NCI-H2196 (cell line): ENCODE results near the gene UGP2.
"Not testable (repeated sequence)": the region's sequence is repeated elsewhere in the genome, so short reads cannot be mapped to it uniquely, and the experiment has no call there.

Experiments
- DNase-seq: peaks from one replicate; lab custom pipeline; 2025; ENCODE audit not compliant: unreplicated experiment; lab: John Stamatoyannopoulos, UW

Gene UGP2

GRCh38 chr2:63890678-63891077 is 49.0 kb downstream of the UGP2 start:
- no peak for DNase-seq

- no peak for DNase-seq
Observed at GRCh38 chr2:63891488-63892030, 49.9 kb downstream of the UGP2 start.

- DNase-seq, result no peak
Observed at GRCh38 chr2:63893163-63893562, 51.5 kb downstream of the UGP2 start.

- DNase-seq, result no peak
Observed at GRCh38 chr2:63894167-63894566, 52.5 kb downstream of the UGP2 start.

- no peak for DNase-seq
Observed at GRCh38 chr2:63898839-63899238, 57.1 kb downstream of the UGP2 start.

- DNase-seq, result no peak
Observed at GRCh38 chr2:63899639-63900038, 57.9 kb downstream of the UGP2 start.

- no peak for DNase-seq
Observed at GRCh38 chr2:63902149-63902548, 60.5 kb downstream of the UGP2 start.

GRCh38 chr2:63903003-63903402 is 61.3 kb downstream of the UGP2 start:
- no peak for DNase-seq

GRCh38 chr2:63914311-63914710 is 72.6 kb downstream of the UGP2 start:
- DNase-seq, result no peak

GRCh38 chr2:63926815-63927214 is 85.1 kb downstream of the UGP2 start:
- no peak for DNase-seq

- DNase-seq, result not testable (repeated sequence)
Observed at GRCh38 chr2:63932104-63932503, 90.4 kb downstream of the UGP2 start.
